ENCODE data around the gene PNKD. TPM values are rescaled to one million over a fixed set of nuclear protein-coding genes. Genes with fewer than 3 reads are reported as not detected.

The PNKD gene
- total RNA-seq, 1 experiment from 2014 or later: 58.1 TPM

DNA sequence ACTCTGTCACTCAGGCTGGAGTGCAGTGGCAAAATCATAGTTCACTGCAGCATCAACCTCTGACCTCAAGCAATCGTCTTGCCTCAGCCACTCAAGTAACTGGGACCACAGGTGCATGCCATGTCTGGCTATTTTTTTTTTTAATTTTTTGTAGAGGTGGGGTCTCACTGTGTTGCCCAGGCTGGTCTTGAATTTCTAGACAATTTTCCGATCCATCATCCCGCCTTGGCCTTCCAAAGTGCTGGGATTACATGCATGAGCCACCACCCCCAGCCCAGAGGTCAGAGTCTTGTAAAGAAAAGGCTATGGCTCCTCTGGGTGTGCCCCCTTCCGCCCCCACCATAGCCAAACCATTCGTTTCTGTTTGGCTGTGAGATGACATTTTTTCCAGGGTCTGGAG lies 35.1 kb downstream of the PNKD start:
- H3K4me2 ChIP-seq (ENCODE audit: low read length): no peak overlapping the region
- no peaks in the 10 kb centered on the region for H3K36me3 ChIP-seq (ENCODE audit: control insufficient read depth in 1 of 2, insufficient read depth in 2 of 2, low read length in 2 of 2)
- H3K9ac ChIP-seq (ENCODE audit: low read length): no peak overlapping the region
- H2AFZ ChIP-seq (ENCODE audit: low read depth, low read length, poor library complexity, severe bottlenecking): no peak overlapping the region
- intact Hi-C loops (cut with micrococcal nuclease): no loop called here
- no peaks in the 10 kb centered on the region for H4K20me1 ChIP-seq (ENCODE audit: insufficient read depth)
- no peaks in the 10 kb centered on the region for H3K9me3 ChIP-seq (ENCODE audit: control insufficient read depth in 1 of 2, insufficient read depth in 1 of 2, low read depth in 1 of 2, low read length in 2 of 2)
- RAD21 ChIA-PET (ENCODE audit: low non-redundant PET in 1 of 2, low total read pairs in 2 of 2, uncharacterized antibody in 2 of 2, unreplicated experiment in 2 of 2): no interaction called here
- no peak overlapping the region for H3K4me3 ChIP-seq (replicated peaks in 1 of 2; ENCODE audit: low read depth in 1 of 2, low read length in 2 of 2)
- H3K9me2 ChIP-seq (ENCODE audit: insufficient read depth): no peaks in the 10 kb centered on the region
- DNase-seq (ENCODE audit: low read depth, low spot score): no peak
- CTCF ChIA-PET: no interaction called here
- no TSS peak for BruUV-seq (replicated peaks)
- ATAC-seq: no peak
- no peak overlapping the region for H3K27ac ChIP-seq (ENCODE audit: low read depth, low read length)
- POLR2A ChIA-PET: no interaction called here
- peaks cover 3 to 9% of the 10 kb centered on the region in 2 experiments; a peak in 2 of 4 replicates for H3K4me1 ChIP-seq (ENCODE audit: control insufficient read depth in 1 of 2, insufficient read depth in 2 of 2, low read length in 2 of 2)
- H3K79me2 ChIP-seq (ENCODE audit: insufficient read depth, low read length): no peaks in the 10 kb centered on the region
- no peaks in the 10 kb centered on the region for H3K27me3 ChIP-seq (ENCODE audit: insufficient read depth, low read length)
- TF ChIP-seq ZFX (IDR thresholded peaks at IDR 0.05) (no peak), SP1 (IDR thresholded peaks at IDR 0.05; ENCODE audit: low read depth) (no peak), MAX (IDR thresholded peaks at IDR 0.05) (no peak), CBX3 (IDR thresholded peaks at IDR 0.05; ENCODE audit: low read depth) (no peak), ELF1 (IDR thresholded peaks at IDR 0.05; ENCODE audit: borderline replicate concordance, low read depth) (no peak), EZH2 (IDR thresholded peaks at IDR 0.05) (no peak), FOSL1 (IDR thresholded peaks at IDR 0.05; ENCODE audit: low read depth) (no peak), YY1 (IDR thresholded peaks at IDR 0.05; ENCODE audit: extremely low read depth, insufficient replicate concordance, low read depth, low read length) (no peak), EGR1 (IDR thresholded peaks at IDR 0.05; ENCODE audit: low read depth) (no peak), POLR2AphosphoS5 (IDR thresholded peaks at IDR 0.05; ENCODE audit: low read depth, low read length) (no peak), EZH2phosphoT487 (IDR thresholded peaks at IDR 0.05; ENCODE audit: borderline replicate concordance) (no peak), JUND (IDR thresholded peaks at IDR 0.05) (no peak), CEBPB (IDR thresholded peaks at IDR 0.05; ENCODE audit: low read depth) (no peak), RAD21 (IDR thresholded peaks at IDR 0.05; ENCODE audit: low read depth) (no peak), POLR2A (IDR thresholded peaks at IDR 0.05; ENCODE audit: borderline replicate concordance, extremely low read depth, insufficient read depth, insufficient read length) (no peak), TCF7L2 (IDR thresholded peaks at IDR 0.05; ENCODE audit: borderline replicate concordance, extremely low read depth, insufficient read depth, insufficient read length) (no peak), SRF (IDR thresholded peaks at IDR 0.05; ENCODE audit: low read depth) (no peak)
- TF ChIP-seq, protein P1, sequence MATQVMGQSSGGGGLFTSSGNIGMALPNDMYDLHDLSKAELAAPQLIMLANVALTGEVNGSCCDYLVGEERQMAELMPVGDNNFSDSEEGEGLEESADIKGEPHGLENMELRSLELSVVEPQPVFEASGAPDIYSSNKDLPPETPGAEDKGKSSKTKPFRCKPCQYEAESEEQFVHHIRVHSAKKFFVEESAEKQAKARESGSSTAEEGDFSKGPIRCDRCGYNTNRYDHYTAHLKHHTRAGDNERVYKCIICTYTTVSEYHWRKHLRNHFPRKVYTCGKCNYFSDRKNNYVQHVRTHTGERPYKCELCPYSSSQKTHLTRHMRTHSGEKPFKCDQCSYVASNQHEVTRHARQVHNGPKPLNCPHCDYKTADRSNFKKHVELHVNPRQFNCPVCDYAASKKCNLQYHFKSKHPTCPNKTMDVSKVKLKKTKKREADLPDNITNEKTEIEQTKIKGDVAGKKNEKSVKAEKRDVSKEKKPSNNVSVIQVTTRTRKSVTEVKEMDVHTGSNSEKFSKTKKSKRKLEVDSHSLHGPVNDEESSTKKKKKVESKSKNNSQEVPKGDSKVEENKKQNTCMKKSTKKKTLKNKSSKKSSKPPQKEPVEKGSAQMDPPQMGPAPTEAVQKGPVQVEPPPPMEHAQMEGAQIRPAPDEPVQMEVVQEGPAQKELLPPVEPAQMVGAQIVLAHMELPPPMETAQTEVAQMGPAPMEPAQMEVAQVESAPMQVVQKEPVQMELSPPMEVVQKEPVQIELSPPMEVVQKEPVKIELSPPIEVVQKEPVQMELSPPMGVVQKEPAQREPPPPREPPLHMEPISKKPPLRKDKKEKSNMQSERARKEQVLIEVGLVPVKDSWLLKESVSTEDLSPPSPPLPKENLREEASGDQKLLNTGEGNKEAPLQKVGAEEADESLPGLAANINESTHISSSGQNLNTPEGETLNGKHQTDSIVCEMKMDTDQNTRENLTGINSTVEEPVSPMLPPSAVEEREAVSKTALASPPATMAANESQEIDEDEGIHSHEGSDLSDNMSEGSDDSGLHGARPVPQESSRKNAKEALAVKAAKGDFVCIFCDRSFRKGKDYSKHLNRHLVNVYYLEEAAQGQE (IDR thresholded peaks at IDR 0.05; ENCODE audit: low read depth): no peak
